ENCODE data around the gene SLC4A4.

DNA sequence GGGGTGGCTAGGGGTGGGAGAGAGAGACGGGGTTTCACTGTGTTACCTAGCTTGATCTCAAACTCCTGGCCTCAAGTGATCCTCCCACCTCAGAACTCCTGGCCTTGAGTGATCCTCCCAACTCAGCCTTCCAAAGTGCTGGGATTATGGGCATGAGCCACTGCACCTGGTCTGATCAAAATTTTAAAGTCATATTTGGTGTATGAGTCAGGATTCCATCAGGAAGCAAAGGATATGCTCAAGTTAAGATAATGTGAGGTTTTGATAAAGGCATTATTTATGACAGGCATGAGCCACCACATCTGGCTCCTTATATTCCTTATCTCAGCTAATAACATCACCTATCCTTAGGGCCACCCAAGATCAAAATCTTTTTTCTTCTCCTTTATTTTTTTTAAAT, 182.0 kb downstream of the SLC4A4 start:
- TF ChIP-seq, protein P1, sequence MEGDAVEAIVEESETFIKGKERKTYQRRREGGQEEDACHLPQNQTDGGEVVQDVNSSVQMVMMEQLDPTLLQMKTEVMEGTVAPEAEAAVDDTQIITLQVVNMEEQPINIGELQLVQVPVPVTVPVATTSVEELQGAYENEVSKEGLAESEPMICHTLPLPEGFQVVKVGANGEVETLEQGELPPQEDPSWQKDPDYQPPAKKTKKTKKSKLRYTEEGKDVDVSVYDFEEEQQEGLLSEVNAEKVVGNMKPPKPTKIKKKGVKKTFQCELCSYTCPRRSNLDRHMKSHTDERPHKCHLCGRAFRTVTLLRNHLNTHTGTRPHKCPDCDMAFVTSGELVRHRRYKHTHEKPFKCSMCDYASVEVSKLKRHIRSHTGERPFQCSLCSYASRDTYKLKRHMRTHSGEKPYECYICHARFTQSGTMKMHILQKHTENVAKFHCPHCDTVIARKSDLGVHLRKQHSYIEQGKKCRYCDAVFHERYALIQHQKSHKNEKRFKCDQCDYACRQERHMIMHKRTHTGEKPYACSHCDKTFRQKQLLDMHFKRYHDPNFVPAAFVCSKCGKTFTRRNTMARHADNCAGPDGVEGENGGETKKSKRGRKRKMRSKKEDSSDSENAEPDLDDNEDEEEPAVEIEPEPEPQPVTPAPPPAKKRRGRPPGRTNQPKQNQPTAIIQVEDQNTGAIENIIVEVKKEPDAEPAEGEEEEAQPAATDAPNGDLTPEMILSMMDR (IDR thresholded peaks at IDR 0.05; ENCODE audit: low read length), result no peak
- no peak for TF ChIP-seq EZH2 (IDR thresholded peaks at IDR 0.05; ENCODE audit: borderline replicate concordance, low read length)
